NOMO-1 treated with dmso at 0.1 percent for 144 hours (cell line): ENCODE measurements around the gene BAHCC1.
"Not testable (repeated sequence)": the region's sequence is repeated elsewhere in the genome, so short reads cannot be mapped to it uniquely, and the experiment has no call there.

Experiments used
- DNase-seq: peaks from one replicate; lab custom pipeline; 2025; ENCODE audit not compliant: unreplicated experiment; lab: John Stamatoyannopoulos, UW

Gene BAHCC1

DNA sequence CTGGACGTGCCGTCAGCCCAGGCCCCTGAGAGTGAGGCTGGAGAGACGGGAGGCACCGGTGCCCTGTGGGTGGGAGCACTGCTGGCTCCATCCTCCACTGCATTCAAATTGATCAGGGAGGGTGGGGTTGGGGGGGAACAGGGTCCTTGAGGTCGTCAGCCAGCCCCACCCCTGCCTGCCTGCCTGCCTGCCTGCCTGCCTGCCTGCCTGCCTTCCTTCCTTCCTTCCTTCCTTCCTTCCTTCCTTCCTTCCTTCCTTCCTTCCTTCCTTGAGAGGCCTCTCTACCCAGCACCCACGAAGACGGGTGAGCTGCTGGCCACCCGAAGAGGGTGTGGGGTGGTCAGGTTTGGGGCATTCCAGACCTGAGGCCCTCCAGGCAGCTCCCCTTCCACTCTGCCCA lies 16.0 kb downstream of the BAHCC1 start:
- DNase-seq, result no peak

- no peak for DNase-seq
Observed at GRCh38 chr17:81412490-81413093, 17.3 kb downstream of the BAHCC1 start.

DNA sequence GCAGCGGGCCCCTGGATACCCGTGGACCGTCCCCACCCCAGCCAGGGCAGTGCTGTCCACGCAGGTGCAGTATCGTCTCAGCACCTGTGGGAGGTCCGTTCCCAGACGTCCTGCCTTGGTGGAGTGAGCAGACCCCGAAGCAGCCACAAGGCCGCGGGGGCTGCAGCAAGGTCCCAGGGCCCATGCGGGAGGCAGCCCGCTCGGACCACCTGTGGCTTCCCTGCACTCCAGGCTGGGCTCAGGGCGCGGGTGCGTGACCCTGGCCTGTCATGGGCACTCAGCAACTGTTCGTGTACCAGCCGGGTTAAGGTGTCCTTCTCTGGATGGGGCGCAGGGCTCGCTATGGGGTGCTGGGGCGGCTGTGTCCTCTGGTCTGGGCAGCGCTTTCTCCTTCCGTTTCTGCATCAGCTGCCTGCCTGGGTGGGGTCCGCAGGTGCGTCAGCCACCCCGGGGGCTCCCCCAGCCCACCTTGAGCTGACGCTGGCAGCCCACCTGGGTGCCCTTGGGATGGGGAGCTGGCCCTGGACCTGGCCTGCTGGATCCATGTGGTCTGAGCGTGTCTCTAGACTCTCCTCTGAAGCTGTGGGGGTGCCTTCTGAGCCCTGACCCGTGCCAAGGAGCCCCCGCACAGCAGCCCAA lies 18.4 kb downstream of the BAHCC1 start:
- DNase-seq, result no peak

GRCh38 chr17:81414756-81415516 lies 19.7 kb downstream of the BAHCC1 start:
- DNase-seq, result no peak

GRCh38 chr17:81415681-81416080 lies 20.4 kb downstream of the BAHCC1 start:
- DNase-seq, result no peak

DNA sequence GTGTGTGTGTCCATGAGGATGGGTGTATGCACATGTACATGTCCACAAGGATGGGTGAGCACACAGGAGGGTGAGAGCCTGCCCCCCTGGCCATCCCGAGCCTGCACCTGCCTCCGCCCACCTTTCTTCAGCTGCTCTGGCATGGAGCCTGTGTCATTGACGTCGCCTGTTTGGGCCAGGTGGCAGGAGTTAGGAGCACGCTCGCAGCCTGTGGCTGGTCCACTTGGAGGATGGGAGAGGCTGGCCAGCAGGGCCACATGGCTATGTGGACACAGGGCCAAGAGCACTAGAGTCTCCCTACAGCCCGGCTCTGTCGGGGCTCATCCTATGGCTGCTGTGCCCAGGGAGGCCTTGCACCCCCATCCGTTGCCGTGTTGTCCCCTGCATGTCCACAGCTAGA lies 21.4 kb downstream of the BAHCC1 start:
- DNase-seq, result no peak

DNA sequence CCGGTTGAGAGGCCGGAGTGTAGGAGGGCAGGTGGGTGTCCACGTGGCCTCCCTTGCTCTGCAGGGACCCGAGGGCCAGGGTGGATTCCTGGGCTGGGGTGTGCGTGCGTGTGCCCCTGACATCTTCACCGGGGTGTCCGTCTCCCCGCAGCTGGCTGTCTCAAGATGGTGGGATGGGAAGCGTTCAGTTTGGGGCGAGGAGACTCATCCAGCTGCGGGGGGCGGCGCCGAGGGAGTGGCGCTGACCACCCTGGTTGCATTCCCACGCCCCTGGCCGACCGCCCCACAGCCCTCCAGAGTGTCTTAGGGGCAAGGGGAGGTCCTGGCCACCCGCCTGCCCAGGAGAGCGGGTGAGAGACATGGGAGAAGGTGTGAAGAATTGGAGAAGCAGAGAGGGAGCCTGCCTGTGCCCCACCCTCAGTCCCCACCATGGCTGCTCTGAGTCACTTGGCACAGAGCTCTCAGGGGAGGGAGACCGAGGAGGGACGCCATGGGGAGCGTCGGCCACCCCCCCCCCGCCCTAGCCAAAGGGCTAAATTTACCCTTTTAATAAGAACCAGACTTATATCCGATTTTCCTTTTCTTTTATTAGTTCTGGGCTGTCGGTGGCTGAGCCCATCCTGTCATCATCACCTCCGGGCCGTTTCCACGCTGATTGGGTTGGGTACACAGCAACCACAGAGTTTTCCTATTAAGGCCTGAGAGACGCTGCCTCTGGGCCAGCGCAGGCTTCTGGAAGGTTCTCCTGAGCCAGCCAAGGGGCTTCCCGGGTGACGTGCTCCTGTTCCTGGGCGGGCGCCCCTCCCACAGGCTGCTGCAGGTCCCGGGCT lies 22.0 kb downstream of the BAHCC1 start:
- no peak for DNase-seq

DNA sequence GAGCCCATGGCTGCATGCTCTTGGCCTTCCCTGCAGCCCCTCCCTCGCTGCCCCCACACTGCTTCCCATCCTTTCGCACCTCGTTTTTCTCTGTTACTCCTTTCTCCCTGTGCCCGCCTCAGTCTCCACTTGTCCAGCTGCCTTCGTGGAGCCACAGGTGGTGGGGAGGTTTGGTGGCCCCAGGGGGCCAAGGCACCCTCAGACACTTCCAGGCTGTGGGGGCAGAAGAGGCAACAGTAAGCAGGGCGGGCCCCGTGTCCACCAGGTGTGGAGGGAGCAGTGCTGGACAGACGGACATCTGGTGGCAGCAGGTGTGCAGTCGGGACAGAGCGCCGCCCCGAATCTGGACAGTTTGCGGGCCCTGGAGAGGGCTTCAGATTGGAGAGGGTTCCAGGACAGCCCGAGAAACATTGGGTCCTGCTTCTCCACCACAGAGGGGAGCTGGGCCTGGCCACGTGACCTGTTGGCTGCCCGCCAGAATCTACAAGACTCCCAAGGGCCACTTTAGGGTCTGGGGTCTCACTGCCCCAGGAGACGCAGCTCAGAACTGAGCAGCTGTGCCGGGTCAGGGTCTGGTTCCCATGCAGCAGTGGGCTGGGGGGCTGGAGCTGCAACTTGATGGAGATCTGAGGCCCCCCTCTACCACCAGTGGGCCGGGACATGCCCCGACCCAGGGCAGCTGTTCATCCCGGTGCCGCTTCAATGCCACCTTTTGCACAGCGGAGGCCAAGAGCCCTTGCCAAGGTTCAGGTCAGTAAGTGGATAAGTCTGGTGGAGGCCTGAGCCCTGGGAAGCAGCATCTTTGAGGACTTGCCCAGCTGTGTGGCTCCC lies 22.8 kb downstream of the BAHCC1 start:
- DNase-seq, result no peak

GRCh38 chr17:81418710-81419318 lies 23.6 kb downstream of the BAHCC1 start:
- no peak for DNase-seq

DNA sequence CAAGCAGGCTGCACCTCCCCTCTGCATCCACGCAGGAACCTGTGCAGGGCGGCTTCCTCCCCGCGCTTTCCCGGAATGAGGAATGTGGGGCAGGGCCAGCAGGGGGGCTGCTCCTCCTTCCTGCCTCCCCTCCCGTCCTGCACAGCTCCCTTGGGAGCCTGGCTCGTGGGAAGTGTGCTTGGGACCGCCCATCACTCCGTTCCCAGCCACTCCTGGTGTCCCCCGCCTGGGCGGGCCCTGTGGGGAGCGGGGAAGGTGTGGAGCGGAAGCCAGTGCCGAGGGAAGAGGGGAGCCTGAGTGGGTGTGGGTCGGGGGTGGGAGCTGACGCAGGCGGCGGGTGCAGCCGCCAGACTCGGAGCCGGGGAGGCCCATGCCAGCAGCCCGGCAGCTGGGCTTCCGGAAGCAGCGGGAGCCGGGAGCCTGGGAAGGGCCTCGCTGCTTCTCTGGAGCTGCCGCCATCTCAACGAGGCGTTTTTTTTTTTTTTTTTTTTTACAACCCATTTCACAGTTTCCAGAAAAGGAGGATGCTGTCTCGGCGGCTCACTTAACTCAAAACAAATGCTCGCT lies 24.1 kb downstream of the BAHCC1 start:
- no peak for DNase-seq

GRCh38 chr17:81419886-81420768 lies 24.9 kb downstream of the BAHCC1 start:
- no peak for DNase-seq

- DNase-seq, result no peak
Observed at GRCh38 chr17:81420769-81421462, 25.7 kb downstream of the BAHCC1 start.

GRCh38 chr17:81422776-81423697 lies 27.8 kb downstream of the BAHCC1 start:
- DNase-seq, result no peak

DNA sequence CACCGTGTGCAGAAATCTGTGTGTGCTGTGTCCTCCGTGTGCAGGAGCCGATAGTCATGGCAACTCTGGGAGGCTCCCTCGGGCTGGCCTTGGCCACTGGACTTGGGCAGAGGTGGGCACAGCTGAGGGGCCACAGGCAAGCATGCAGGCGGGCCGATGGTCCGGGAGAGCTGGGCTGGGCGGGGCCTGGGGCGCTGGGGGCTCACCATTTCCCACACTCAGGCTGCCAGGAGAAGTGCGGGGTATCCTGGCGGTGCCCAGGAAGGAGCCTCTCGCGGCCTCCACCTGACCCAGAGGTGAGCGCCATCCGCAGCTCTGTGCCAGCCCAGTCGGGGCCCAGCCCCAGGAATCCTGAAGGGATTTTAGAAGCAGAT lies 28.4 kb downstream of the BAHCC1 start:
- no peak for DNase-seq

DNA sequence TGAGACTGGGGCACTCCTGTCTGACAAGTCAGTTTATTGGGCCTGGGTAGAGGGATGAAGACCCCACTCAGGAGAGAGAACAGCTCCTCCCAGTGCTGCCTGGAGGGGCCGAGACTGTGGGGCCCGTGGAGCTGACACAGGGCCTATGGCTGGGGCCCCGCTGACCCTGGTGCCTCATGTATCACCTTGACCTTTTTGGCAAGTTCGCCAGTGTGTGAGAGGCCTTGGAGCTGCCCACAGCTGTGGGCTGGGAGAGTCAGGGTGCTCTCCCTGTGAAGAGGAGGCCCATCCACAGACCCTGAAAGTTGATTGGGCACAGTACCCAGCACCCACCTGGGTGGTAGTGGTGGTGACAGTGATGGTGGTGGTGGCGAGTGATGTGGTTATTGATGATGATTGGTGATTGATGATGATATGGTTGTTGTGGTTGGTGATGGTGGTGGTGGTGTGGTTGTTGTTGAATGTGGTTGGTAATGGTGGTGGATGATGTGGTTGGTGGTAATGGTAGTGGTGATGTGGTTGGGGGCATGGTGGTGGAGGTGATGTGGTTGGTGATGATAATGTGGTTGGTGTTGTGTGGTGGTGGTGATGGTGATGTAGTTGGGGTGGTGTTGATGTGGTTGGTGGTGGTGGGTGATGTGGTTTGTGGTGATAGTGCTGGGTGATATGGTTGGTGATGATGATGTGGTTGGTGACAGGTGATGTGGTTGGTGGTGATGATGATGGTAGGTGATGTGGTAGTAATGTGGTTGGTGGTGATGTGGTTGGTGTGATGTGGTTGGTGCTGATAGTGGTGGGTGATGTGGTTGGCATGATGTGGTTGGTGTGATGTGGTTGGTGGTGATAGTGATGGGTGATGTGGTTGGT lies 29.1 kb downstream of the BAHCC1 start:
- no peak for DNase-seq

DNA sequence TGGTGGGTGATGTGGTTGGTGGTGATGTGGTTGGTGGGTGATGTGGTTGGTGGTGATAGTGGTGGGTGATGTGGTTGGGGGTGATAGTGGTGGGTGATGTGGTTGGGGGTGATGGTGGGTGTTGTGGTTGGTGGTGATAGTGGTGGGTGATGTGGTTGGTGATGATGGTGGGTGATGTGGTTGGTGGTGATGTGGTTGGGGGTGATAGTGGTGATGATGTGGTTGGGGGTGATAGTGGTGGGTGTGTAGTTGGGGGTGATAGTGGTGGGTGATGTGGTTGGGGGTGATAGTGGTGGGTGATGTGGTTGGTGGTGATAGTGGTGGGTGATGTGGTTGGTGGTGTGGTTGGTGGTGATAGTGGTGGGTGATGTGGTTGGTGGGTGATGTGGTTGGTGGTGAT lies 29.8 kb downstream of the BAHCC1 start:
- not testable (repeated sequence) for DNase-seq
